ENCODE data around the gene CRB2.

The CRB2 gene

GRCh38 chr9:123406691-123407216, 50.8 kb downstream of the CRB2 start:
- H3K27ac ChIP-seq (ENCODE audit: low read length): no peak overlapping the region
- no peak overlapping the region for H3K4me3 ChIP-seq (ENCODE audit: low read length)
- H3K9me3 ChIP-seq (ENCODE audit: control insufficient read depth, low read depth, low read length): no peaks in the 10 kb centered on the region
- peaks cover 26% of the 10 kb centered on the region for H3K4me1 ChIP-seq (ENCODE audit: control insufficient read depth, low read depth, low read length)
- no peaks in the 10 kb centered on the region for H3K27me3 ChIP-seq (ENCODE audit: control insufficient read depth, insufficient read depth, low read length)
- H3K36me3 ChIP-seq (ENCODE audit: control insufficient read depth, low read depth, low read length): no peaks in the 10 kb centered on the region
- H3K9ac ChIP-seq (ENCODE audit: low read length): no peak overlapping the region

- Histone ChIP-seq H3K27me3 (ENCODE audit: control insufficient read depth, insufficient read depth, low read length) (no peaks in the 10 kb centered on the region), H3K4me1 (ENCODE audit: control insufficient read depth, low read depth, low read length) (peaks cover 22% of the 10 kb centered on the region), H3K9ac (ENCODE audit: low read length) (no peak overlapping the region)
Observed at GRCh38 chr9:123407217-123407851, 51.3 kb downstream of the CRB2 start.

GRCh38 chr9:123408313-123409262, 52.6 kb downstream of the CRB2 start:
- no peak overlapping the region for H3K27ac ChIP-seq (ENCODE audit: low read length)
- peaks cover 9% of the 10 kb centered on the region for H3K4me1 ChIP-seq (ENCODE audit: control insufficient read depth, low read depth, low read length)
- no peaks in the 10 kb centered on the region for H3K9me3 ChIP-seq (ENCODE audit: control insufficient read depth, low read depth, low read length)

More at GRCh38 chr9:123407217-123407851, 51.3 kb downstream of the CRB2 start:
- H3K36me3 ChIP-seq (ENCODE audit: control insufficient read depth, low read depth, low read length): no peaks in the 10 kb centered on the region
- H3K4me3 ChIP-seq (ENCODE audit: low read length): no peak overlapping the region
- H3K9me3 ChIP-seq (ENCODE audit: control insufficient read depth, low read depth, low read length): no peaks in the 10 kb centered on the region
- H3K27ac ChIP-seq (ENCODE audit: low read length): no peak overlapping the region

GRCh38 chr9:123410281-123410910, 54.4 kb downstream of the CRB2 start:
- Histone ChIP-seq H3K4me3 (ENCODE audit: low read length) (no peak overlapping the region), H3K36me3 (ENCODE audit: control insufficient read depth, low read depth, low read length) (no peaks in the 10 kb centered on the region), H3K9ac (ENCODE audit: low read length) (no peak overlapping the region), H3K9me3 (ENCODE audit: control insufficient read depth, low read depth, low read length) (no peaks in the 10 kb centered on the region), H3K27ac (ENCODE audit: low read length) (no peak overlapping the region), H3K4me1 (ENCODE audit: control insufficient read depth, low read depth, low read length) (peaks cover 9% of the 10 kb centered on the region), H3K27me3 (ENCODE audit: control insufficient read depth, insufficient read depth, low read length) (no peaks in the 10 kb centered on the region)

More at GRCh38 chr9:123408313-123409262, 52.6 kb downstream of the CRB2 start:
- Histone ChIP-seq H3K36me3 (ENCODE audit: control insufficient read depth, low read depth, low read length) (no peaks in the 10 kb centered on the region), H3K4me3 (ENCODE audit: low read length) (no peak overlapping the region), H3K9ac (ENCODE audit: low read length) (no peak overlapping the region), H3K27me3 (ENCODE audit: control insufficient read depth, insufficient read depth, low read length) (no peaks in the 10 kb centered on the region)

GRCh38 chr9:123411191-123411590, 55.2 kb downstream of the CRB2 start:
- Histone ChIP-seq H3K9ac (ENCODE audit: low read length) (no peak overlapping the region), H3K4me3 (ENCODE audit: low read length) (no peak overlapping the region), H3K9me3 (ENCODE audit: control insufficient read depth, low read depth, low read length) (no peaks in the 10 kb centered on the region), H3K36me3 (ENCODE audit: control insufficient read depth, low read depth, low read length) (no peaks in the 10 kb centered on the region), H3K27me3 (ENCODE audit: control insufficient read depth, insufficient read depth, low read length) (no peaks in the 10 kb centered on the region), H3K27ac (ENCODE audit: low read length) (no peak overlapping the region), H3K4me1 (ENCODE audit: control insufficient read depth, low read depth, low read length) (peaks cover 6% of the 10 kb centered on the region)

GRCh38 chr9:123411636-123412035, 55.6 kb downstream of the CRB2 start:
- H3K36me3 ChIP-seq (ENCODE audit: control insufficient read depth, low read depth, low read length): no peaks in the 10 kb centered on the region
- H3K27me3 ChIP-seq (ENCODE audit: control insufficient read depth, insufficient read depth, low read length): no peaks in the 10 kb centered on the region
- H3K9ac ChIP-seq (ENCODE audit: low read length): no peak overlapping the region
- no peak overlapping the region for H3K27ac ChIP-seq (ENCODE audit: low read length)
- H3K4me1 ChIP-seq (ENCODE audit: control insufficient read depth, low read depth, low read length): peaks cover 2% of the 10 kb centered on the region
- H3K9me3 ChIP-seq (ENCODE audit: control insufficient read depth, low read depth, low read length): no peaks in the 10 kb centered on the region
- no peak overlapping the region for H3K4me3 ChIP-seq (ENCODE audit: low read length)

GRCh38 chr9:123412171-123412820, 56.3 kb downstream of the CRB2 start:
- H3K27ac ChIP-seq (ENCODE audit: low read length): no peak overlapping the region
- no peaks in the 10 kb centered on the region for H3K36me3 ChIP-seq (ENCODE audit: control insufficient read depth, low read depth, low read length)
- no peaks in the 10 kb centered on the region for H3K9me3 ChIP-seq (ENCODE audit: control insufficient read depth, low read depth, low read length)
- no peak overlapping the region for H3K9ac ChIP-seq (ENCODE audit: low read length)
- H3K4me1 ChIP-seq (ENCODE audit: control insufficient read depth, low read depth, low read length): no peaks in the 10 kb centered on the region
- no peak overlapping the region for H3K4me3 ChIP-seq (ENCODE audit: low read length)
- H3K27me3 ChIP-seq (ENCODE audit: control insufficient read depth, insufficient read depth, low read length): no peaks in the 10 kb centered on the region

GRCh38 chr9:123414204-123414603, 58.2 kb downstream of the CRB2 start:
- Histone ChIP-seq H3K4me3 (ENCODE audit: low read length) (no peak overlapping the region), H3K27ac (ENCODE audit: low read length) (no peak overlapping the region), H3K36me3 (ENCODE audit: control insufficient read depth, low read depth, low read length) (no peaks in the 10 kb centered on the region), H3K9ac (ENCODE audit: low read length) (no peak overlapping the region), H3K4me1 (ENCODE audit: control insufficient read depth, low read depth, low read length) (no peaks in the 10 kb centered on the region), H3K9me3 (ENCODE audit: control insufficient read depth, low read depth, low read length) (no peaks in the 10 kb centered on the region), H3K27me3 (ENCODE audit: control insufficient read depth, insufficient read depth, low read length) (no peaks in the 10 kb centered on the region)

- Histone ChIP-seq H3K4me1 (ENCODE audit: control insufficient read depth, low read depth, low read length) (no peaks in the 10 kb centered on the region), H3K27me3 (ENCODE audit: control insufficient read depth, insufficient read depth, low read length) (no peaks in the 10 kb centered on the region), H3K9ac (ENCODE audit: low read length) (no peak overlapping the region), H3K36me3 (ENCODE audit: control insufficient read depth, low read depth, low read length) (no peaks in the 10 kb centered on the region), H3K9me3 (ENCODE audit: control insufficient read depth, low read depth, low read length) (no peaks in the 10 kb centered on the region), H3K27ac (ENCODE audit: low read length) (no peak overlapping the region), H3K4me3 (ENCODE audit: low read length) (no peak overlapping the region)
Observed at GRCh38 chr9:123414936-123415930, 59.2 kb downstream of the CRB2 start.

GRCh38 chr9:123416176-123416575, 60.2 kb downstream of the CRB2 start:
- Histone ChIP-seq H3K9me3 (ENCODE audit: control insufficient read depth, low read depth, low read length) (no peaks in the 10 kb centered on the region), H3K27ac (ENCODE audit: low read length) (no peak overlapping the region), H3K4me1 (ENCODE audit: control insufficient read depth, low read depth, low read length) (no peaks in the 10 kb centered on the region), H3K9ac (ENCODE audit: low read length) (no peak overlapping the region), H3K36me3 (ENCODE audit: control insufficient read depth, low read depth, low read length) (no peaks in the 10 kb centered on the region), H3K27me3 (ENCODE audit: control insufficient read depth, insufficient read depth, low read length) (no peaks in the 10 kb centered on the region), H3K4me3 (ENCODE audit: low read length) (no peak overlapping the region)
